Measurements from ENCODE around the gene STK24. TPM values are rescaled to one million over a fixed set of nuclear protein-coding genes. Genes with fewer than 3 reads are reported as not detected.
A peak's percentile ranks its signal among the peaks of the same experiment; 100 is the strongest.

STK24 gene
- polyA plus RNA-seq, 2 of the 4 experiments (the other 2 are of a cell fraction): 46.1 to 55.6 TPM

- ChIA-PET POLR2A (interaction anchor here (2.2 kb wide), 1 partner anchor 23 kb away, joined by 9 read pairs; no protein-coding TSS in a partner anchor), CTCF (interaction anchor here (0.9 to 3.8 kb wide), 5 partner anchors 9 to 63 kb away, joined by 3 to 12 read pairs (median 4); no protein-coding TSS in a partner anchor)
- TF ChIP-seq SMC3 (IDR thresholded peaks at IDR 0.05) (no peak), NFE2L2 (conservative IDR thresholded peaks at IDR 0.05; ENCODE audit: low read length) (no peak), POLR2A (IDR thresholded peaks at IDR 0.05; ENCODE audit: low read length) (no peak), EP300 (IDR thresholded peaks at IDR 0.05) (no peak), CBX8 (IDR thresholded peaks at IDR 0.05) (no peak), RAD21 (conservative IDR thresholded peaks at IDR 0.05 in 1 of 2, IDR thresholded peaks at IDR 0.05 in 1 of 2) (no peak), NPAS2 (CRISPR knock-in tag; IDR thresholded peaks at IDR 0.05; ENCODE audit: borderline replicate concordance) (no peak), BHLHE40 (IDR thresholded peaks at IDR 0.05; ENCODE audit: low read depth, low read length) (no peak), EHMT2 (IDR thresholded peaks at IDR 0.05; ENCODE audit: low read depth) (no peak), RNF2 (IDR thresholded peaks at IDR 0.05; ENCODE audit: borderline replicate concordance, low read depth) (no peak), ESRRA (IDR thresholded peaks at IDR 0.05; ENCODE audit: borderline replicate concordance, low read length) (no peak), REST (IDR thresholded peaks at IDR 0.05) (no peak)
- TF ChIP-seq, protein P1, sequence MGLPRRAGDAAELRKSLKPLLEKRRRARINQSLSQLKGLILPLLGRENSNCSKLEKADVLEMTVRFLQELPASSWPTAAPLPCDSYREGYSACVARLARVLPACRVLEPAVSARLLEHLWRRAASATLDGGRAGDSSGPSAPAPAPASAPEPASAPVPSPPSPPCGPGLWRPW (IDR thresholded peaks at IDR 0.05): no peak
- TF ChIP-seq, protein P2, sequence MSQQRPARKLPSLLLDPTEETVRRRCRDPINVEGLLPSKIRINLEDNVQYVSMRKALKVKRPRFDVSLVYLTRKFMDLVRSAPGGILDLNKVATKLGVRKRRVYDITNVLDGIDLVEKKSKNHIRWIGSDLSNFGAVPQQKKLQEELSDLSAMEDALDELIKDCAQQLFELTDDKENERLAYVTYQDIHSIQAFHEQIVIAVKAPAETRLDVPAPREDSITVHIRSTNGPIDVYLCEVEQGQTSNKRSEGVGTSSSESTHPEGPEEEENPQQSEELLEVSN (IDR thresholded peaks at IDR 0.05; ENCODE audit: borderline replicate concordance, low read depth): no peak
- TF ChIP-seq, protein P3, sequence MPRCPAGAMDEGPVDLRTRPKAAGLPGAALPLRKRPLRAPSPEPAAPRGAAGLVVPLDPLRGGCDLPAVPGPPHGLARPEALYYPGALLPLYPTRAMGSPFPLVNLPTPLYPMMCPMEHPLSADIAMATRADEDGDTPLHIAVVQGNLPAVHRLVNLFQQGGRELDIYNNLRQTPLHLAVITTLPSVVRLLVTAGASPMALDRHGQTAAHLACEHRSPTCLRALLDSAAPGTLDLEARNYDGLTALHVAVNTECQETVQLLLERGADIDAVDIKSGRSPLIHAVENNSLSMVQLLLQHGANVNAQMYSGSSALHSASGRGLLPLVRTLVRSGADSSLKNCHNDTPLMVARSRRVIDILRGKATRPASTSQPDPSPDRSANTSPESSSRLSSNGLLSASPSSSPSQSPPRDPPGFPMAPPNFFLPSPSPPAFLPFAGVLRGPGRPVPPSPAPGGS (IDR thresholded peaks at IDR 0.05): no peak
- 86% methylated on average over 2 of the region's 2 CpGs for WGBS (ENCODE audit: missing lambda C conversion rate)
- Histone ChIP-seq H3K9me3 (no peaks in the 10 kb centered on the region), H3K27ac (peak overlapping the region; percentile 74 to 82), H3K4me2 (peak overlapping the region; percentile 77), H3K4me3 (no peak overlapping the region), H3K4me1 (peaks cover 46% of the 10 kb centered on the region)
- DNase-seq (ENCODE audit: low read depth in 1 of 2, low spot score in 1 of 2) (no peak), FAIRE-seq (no peak), ATAC-seq (no peak)
Measured at GRCh38 chr13:98508280-98508679, 68.6 kb downstream of the STK24 start.

- ChIA-PET CTCF (interaction anchor here (0.6 to 3.8 kb wide), 6 partner anchors 10 to 146 kb away, joined by 3 to 12 read pairs (median 4); no protein-coding TSS in a partner anchor), POLR2A (interaction anchor here (1.2 kb wide), 1 partner anchor 23 kb away, joined by 8 read pairs; no protein-coding TSS in a partner anchor)
- 36% methylated on average over 5 of the region's 5 CpGs for WGBS (ENCODE audit: missing lambda C conversion rate)
- DNase-seq (ENCODE audit: low read depth in 1 of 2, low spot score in 1 of 2): peak in 1 of 2 experiments; percentile 32
- Histone ChIP-seq H3K4me3 (no peak overlapping the region), H3K9me3 (no peaks in the 10 kb centered on the region), H3K27ac (peak overlapping the region; percentile 74 to 82; a peak in 5 of 6 replicates), H3K4me1 (peaks cover 46% of the 10 kb centered on the region), H3K4me2 (peak overlapping the region; percentile 77)
- no peak; a peak in 1 of 6 replicates for ATAC-seq
- TF ChIP-seq JUN (IDR thresholded peaks at IDR 0.05): 0 out of 5 replicates have a peak, but pooled peaks of 1 of the 2 experiments have one; percentile 22
- TF ChIP-seq ESRRA (IDR thresholded peaks at IDR 0.05; ENCODE audit: borderline replicate concordance, low read length): no peak
- no peak for TF ChIP-seq BHLHE40 (IDR thresholded peaks at IDR 0.05; ENCODE audit: low read depth, low read length)
- TF ChIP-seq ZC3H11A (IDR thresholded peaks at IDR 0.05): no peak
- FAIRE-seq: no peak
Measured at GRCh38 chr13:98507282-98507797, 69.6 kb downstream of the STK24 start.

All from A549 (cell line).